ENCODE data around the gene MRPL57. TPM values are rescaled to one million over a fixed set of nuclear protein-coding genes. Genes with fewer than 3 reads are reported as not detected.
"Not testable (repeated sequence)": the region's sequence is repeated elsewhere in the genome, so short reads cannot be mapped to it uniquely, and the experiment has no call there.

The MRPL57 gene
- total RNA-seq, 1 experiment from 2014 or later, result 32.8 TPM

DNA sequence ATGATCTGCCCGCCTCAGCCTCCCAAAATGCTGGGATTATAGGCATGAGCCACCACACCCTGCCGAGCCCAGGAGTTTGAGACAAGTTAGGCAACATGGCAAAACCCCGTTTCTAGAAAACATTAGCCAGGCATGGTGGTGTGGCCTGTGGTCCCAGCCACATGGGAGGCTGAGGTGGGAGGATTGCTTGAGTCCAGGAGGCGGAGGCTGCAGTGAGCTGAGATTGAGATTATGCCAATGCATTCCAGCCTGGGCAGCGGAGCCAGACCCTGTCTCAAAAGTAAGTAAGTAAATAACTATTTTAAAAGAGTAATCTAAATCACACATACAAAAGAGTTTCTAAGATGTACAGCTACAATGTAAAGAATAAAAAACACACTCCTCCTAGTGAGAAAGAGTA lies 42.0 kb upstream of the MRPL57 start:
- intact Hi-C loops (cut with micrococcal nuclease; ENCODE audit: unreplicated experiment), result loop anchor here (1.0 to 2.0 kb wide), 2 partner anchors 24 to 191 kb away; no protein-coding TSS in a partner anchor
- no peaks in the 10 kb centered on the region for H3K27me3 ChIP-seq (replicated peaks; ENCODE audit: control insufficient read depth, insufficient read depth, low read length)
- H3K9me3 ChIP-seq, result no peaks in the 10 kb centered on the region
- Mint-ChIP-seq H3K36me3 (ENCODE audit: insufficient read depth, unreplicated experiment) (no peaks in the 10 kb centered on the region), H3K27me3 (ENCODE audit: insufficient read depth, unreplicated experiment) (no peaks in the 10 kb centered on the region), H3K27ac (ENCODE audit: unreplicated experiment) (no peak overlapping the region), H3K9me3 (ENCODE audit: unreplicated experiment) (no peaks in the 10 kb centered on the region), H3K4me3 (ENCODE audit: unreplicated experiment) (no peak overlapping the region), H3K4me1 (ENCODE audit: low read depth, unreplicated experiment) (peaks cover 13% of the 10 kb centered on the region)
- ChIA-PET POLR2A (no interaction called here), CTCF (no interaction called here)
- peaks cover 3% of the 10 kb centered on the region; the same call in 1 of the 2 replicates for H3K4me1 ChIP-seq
- TF ChIP-seq, protein P1, sequence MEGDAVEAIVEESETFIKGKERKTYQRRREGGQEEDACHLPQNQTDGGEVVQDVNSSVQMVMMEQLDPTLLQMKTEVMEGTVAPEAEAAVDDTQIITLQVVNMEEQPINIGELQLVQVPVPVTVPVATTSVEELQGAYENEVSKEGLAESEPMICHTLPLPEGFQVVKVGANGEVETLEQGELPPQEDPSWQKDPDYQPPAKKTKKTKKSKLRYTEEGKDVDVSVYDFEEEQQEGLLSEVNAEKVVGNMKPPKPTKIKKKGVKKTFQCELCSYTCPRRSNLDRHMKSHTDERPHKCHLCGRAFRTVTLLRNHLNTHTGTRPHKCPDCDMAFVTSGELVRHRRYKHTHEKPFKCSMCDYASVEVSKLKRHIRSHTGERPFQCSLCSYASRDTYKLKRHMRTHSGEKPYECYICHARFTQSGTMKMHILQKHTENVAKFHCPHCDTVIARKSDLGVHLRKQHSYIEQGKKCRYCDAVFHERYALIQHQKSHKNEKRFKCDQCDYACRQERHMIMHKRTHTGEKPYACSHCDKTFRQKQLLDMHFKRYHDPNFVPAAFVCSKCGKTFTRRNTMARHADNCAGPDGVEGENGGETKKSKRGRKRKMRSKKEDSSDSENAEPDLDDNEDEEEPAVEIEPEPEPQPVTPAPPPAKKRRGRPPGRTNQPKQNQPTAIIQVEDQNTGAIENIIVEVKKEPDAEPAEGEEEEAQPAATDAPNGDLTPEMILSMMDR (IDR thresholded peaks at IDR 0.05; ENCODE audit: insufficient read depth in 1 of 2, low read depth in 1 of 2, low read length in 1 of 2, severe bottlenecking in 1 of 2, unreplicated experiment in 1 of 2), result no peak
- no TSS peak for BruUV-seq (replicated peaks)
- no peaks in the 10 kb centered on the region for H3K36me3 ChIP-seq (ENCODE audit: control insufficient read depth, insufficient read depth, low read length)
- no peak overlapping the region for H3K4me3 ChIP-seq (ENCODE audit: low read depth, low read length)
- no peak for DNase-seq

DNA sequence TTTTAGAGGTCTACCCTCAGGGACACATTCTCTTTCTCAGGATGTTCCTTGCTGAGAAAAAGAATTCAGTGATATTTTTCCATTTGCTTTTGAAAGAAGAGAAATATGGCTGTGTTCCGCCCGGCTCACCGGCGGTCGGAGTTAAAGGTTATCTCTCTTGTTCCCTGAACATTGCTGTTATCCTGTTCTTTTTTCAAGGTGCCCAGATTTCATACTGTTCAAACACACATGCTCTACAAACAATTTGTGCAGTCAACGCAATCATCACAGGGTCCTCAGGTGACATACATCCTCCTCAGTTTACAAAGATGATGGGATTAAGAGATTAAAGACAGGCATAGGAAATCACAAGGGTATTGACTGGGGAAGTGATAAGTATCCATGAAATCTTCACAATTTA lies 40.6 kb upstream of the MRPL57 start:
- H3K27me3 Mint-ChIP-seq (ENCODE audit: insufficient read depth, unreplicated experiment); H3K4me1 ChIP-seq; H3K27ac Mint-ChIP-seq (ENCODE audit: unreplicated experiment); POLR2A ChIA-PET; DNase-seq; H3K4me3 ChIP-seq (ENCODE audit: low read depth, low read length); H3K4me1 Mint-ChIP-seq (ENCODE audit: low read depth, unreplicated experiment); H3K9me3 Mint-ChIP-seq (ENCODE audit: unreplicated experiment); H3K27me3 ChIP-seq (replicated peaks; ENCODE audit: control insufficient read depth, insufficient read depth, low read length); H3K36me3 ChIP-seq (ENCODE audit: control insufficient read depth, insufficient read depth, low read length); H3K9me3 ChIP-seq; H3K4me3 Mint-ChIP-seq (ENCODE audit: unreplicated experiment); BruUV-seq (replicated peaks); CTCF ChIA-PET: not testable (repeated sequence)
- peaks cover 13% of the 10 kb centered on the region for H3K36me3 Mint-ChIP-seq (ENCODE audit: insufficient read depth, unreplicated experiment)
- intact Hi-C loops (cut with micrococcal nuclease; ENCODE audit: unreplicated experiment), result loop anchor here (2.0 kb wide), 1 partner anchor 25 kb away; no protein-coding TSS in a partner anchor

DNA sequence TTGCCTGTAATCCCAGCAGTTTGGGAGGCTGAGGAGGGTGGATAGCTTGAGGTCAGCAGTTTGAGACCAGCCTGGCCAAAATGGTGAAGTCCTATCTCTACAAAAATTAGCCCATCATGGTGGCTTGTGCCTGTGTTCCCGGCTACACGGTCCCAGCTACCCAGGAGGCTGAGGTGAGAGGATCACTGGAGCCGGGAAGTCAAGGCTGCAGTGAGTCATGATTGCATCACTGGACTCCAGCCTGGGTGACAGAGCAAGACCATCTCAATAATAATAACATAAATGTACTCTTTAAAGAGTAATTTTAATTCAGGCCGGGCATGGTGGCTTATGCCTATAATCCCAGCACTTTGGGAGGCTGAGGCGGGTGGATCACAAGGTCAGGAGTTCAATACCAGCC lies 38.8 kb upstream of the MRPL57 start:
- intact Hi-C loops (cut with micrococcal nuclease; ENCODE audit: unreplicated experiment), result no loop called here
- H3K4me1 Mint-ChIP-seq (ENCODE audit: low read depth, unreplicated experiment), result peaks cover 6% of the 10 kb centered on the region
- no peaks in the 10 kb centered on the region for H3K27me3 ChIP-seq (replicated peaks; ENCODE audit: control insufficient read depth, insufficient read depth, low read length)
- ChIA-PET CTCF (no interaction called here), POLR2A (no interaction called here)
- no TSS peak for BruUV-seq (replicated peaks)
- H3K27me3 Mint-ChIP-seq (ENCODE audit: insufficient read depth, unreplicated experiment), result no peaks in the 10 kb centered on the region
- H3K36me3 ChIP-seq (ENCODE audit: control insufficient read depth, insufficient read depth, low read length), result no peaks in the 10 kb centered on the region
- no peaks in the 10 kb centered on the region for H3K9me3 Mint-ChIP-seq (ENCODE audit: unreplicated experiment)
- H3K27ac Mint-ChIP-seq (ENCODE audit: unreplicated experiment), result no peak overlapping the region
- peaks cover 25% of the 10 kb centered on the region for H3K36me3 Mint-ChIP-seq (ENCODE audit: insufficient read depth, unreplicated experiment)
- no peak overlapping the region for H3K4me3 ChIP-seq (ENCODE audit: low read depth, low read length)
- H3K4me3 Mint-ChIP-seq (ENCODE audit: unreplicated experiment), result no peak overlapping the region
- no peak for DNase-seq
- TF ChIP-seq, protein P1 (IDR thresholded peaks at IDR 0.05; ENCODE audit: insufficient read depth in 1 of 2, low read depth in 1 of 2, low read length in 1 of 2, severe bottlenecking in 1 of 2, unreplicated experiment in 1 of 2), result no peak
- H3K4me1 ChIP-seq, result peaks cover 10% of the 10 kb centered on the region
- no peaks in the 10 kb centered on the region for H3K9me3 ChIP-seq

DNA sequence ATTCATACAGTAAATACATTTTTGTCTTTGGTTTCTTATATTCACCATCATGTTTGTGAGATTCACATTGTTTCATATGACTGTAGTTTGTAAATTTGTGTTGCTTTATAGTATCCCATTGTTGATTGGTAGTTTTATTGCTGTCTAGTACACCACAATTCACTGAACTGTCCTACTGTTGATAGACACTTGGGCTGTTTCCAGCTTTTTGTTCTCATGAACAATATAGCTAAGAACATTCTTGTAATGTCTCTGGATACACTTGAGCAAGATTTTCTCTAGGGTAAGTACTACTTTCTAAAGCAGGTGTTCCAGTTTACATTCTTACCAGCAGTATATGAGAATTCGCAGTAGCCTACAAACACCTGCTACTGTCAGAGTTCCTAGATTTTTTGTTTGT lies 37.9 kb upstream of the MRPL57 start:
- Histone ChIP-seq H3K27me3 (replicated peaks; ENCODE audit: control insufficient read depth, insufficient read depth, low read length) (no peaks in the 10 kb centered on the region), H3K4me3 (ENCODE audit: low read depth, low read length) (no peak overlapping the region), H3K36me3 (ENCODE audit: control insufficient read depth, insufficient read depth, low read length) (no peaks in the 10 kb centered on the region), H3K9me3 (no peaks in the 10 kb centered on the region), H3K4me1 (peaks cover 8% of the 10 kb centered on the region)
- Mint-ChIP-seq H3K27ac (ENCODE audit: unreplicated experiment) (no peak overlapping the region), H3K4me3 (ENCODE audit: unreplicated experiment) (no peak overlapping the region), H3K27me3 (ENCODE audit: insufficient read depth, unreplicated experiment) (no peaks in the 10 kb centered on the region), H3K4me1 (ENCODE audit: low read depth, unreplicated experiment) (peaks cover 6% of the 10 kb centered on the region), H3K9me3 (ENCODE audit: unreplicated experiment) (no peaks in the 10 kb centered on the region), H3K36me3 (ENCODE audit: insufficient read depth, unreplicated experiment) (peaks cover 34% of the 10 kb centered on the region)
- POLR2A ChIA-PET, result interaction anchor here (0.6 kb wide), 2 partner anchors 71 to 199 kb away, joined by 3 read pairs; no protein-coding TSS in a partner anchor
- intact Hi-C loops (cut with micrococcal nuclease; ENCODE audit: unreplicated experiment), result no loop called here
- DNase-seq, result no peak
- CTCF ChIA-PET, result no interaction called here
- TF ChIP-seq, protein P1 (IDR thresholded peaks at IDR 0.05; ENCODE audit: insufficient read depth in 1 of 2, low read depth in 1 of 2, low read length in 1 of 2, severe bottlenecking in 1 of 2, unreplicated experiment in 1 of 2), result no peak
- BruUV-seq (replicated peaks), result no TSS peak
